Hindlimb muscle (tissue), 1 donor: ENCODE results near the gene HES7. TPM values are rescaled to one million over a fixed set of nuclear protein-coding genes. Genes with fewer than 3 reads are reported as not detected.
"Not testable (repeated sequence)": the region's sequence is repeated elsewhere in the genome, so short reads cannot be mapped to it uniquely, and the experiment has no call there.

Experiments used
- DNase-seq: peaks from one replicate; pipeline ENCODE4 v3.0.0-alpha.2; 2013
- polyA plus RNA-seq: library from polyadenylated mRNA; unstranded; fragments of 120-200 nt; gene quantifications from one replicate; pipeline ENCODE4 v1.2.1, GENCODE V29; 2013; ENCODE audit not compliant: insufficient read length

The HES7 gene
- polyA plus RNA-seq, 1 donor: 0.21 TPM

DNA sequence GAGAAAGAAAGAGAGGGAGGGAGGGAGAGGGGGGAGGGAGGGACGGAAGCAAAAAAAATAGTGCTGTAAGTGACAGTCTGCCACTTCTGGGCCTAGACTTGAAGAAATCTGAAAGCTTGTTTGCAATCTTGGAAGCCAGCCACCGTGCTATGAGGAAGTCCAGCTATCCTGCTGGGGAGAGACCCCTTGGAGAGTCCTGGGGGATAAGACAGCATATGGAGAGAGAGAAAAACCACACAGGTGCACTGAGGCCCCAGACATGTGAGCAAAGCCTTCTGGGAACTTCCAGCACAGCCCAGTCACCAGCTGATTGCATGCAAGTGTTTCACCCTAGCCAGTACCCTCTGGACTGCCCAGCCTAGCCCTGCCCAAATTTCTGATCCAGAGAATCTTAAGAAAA is 23.8 kb downstream of the HES7 start:
- no peak for DNase-seq

GRCh38 chr17:8096541-8096940 is 27.4 kb downstream of the HES7 start:
- DNase-seq: no peak

- DNase-seq: no peak
Measured at GRCh38 chr17:8095361-8095760, 28.5 kb downstream of the HES7 start.

DNA sequence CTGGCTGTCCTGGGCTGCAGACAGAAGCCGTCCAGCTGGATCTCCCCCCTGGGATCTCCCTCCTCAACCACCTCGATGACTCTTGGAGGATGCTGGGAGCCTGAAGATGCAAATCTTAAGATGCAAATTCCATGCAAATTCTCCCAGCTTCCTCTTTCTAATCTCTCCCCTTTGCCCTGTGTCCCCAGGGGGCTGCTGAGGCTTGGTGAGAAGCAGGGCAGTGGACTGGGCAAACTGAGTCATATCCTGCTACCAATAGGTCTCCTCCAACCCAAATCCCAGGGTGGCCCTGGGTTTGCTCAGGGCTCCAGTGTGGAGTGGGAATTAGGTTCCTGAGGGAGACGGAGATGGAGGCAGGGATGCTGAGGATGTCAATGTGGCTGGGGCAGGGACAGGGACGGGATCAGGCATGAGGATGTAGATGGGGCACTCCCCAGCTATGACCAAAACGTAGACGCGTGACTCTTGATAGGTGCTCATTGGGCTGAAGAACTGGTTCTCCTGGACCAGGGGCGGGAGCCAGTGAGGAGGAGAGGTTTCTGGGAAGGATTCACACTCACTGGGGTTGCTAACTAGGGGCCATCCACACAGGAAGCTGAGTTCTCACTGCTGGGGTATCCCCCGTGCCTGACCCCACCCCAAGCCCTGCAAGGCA is 32.7 kb downstream of the HES7 start:
- no peak for DNase-seq

- DNase-seq: no peak
Measured at GRCh38 chr17:8089728-8090127, 34.2 kb downstream of the HES7 start.

GRCh38 chr17:8087952-8088230 is 36.0 kb downstream of the HES7 start:
- DNase-seq: no peak

GRCh38 chr17:8087075-8087951 is 36.6 kb downstream of the HES7 start, which contains the start of gene ALOX12B:
ALOX12B (minus strand) TSS chr17:8087716; CDS start chr17:8087442, 274 bp downstream.
- DNase-seq: no peak

DNA sequence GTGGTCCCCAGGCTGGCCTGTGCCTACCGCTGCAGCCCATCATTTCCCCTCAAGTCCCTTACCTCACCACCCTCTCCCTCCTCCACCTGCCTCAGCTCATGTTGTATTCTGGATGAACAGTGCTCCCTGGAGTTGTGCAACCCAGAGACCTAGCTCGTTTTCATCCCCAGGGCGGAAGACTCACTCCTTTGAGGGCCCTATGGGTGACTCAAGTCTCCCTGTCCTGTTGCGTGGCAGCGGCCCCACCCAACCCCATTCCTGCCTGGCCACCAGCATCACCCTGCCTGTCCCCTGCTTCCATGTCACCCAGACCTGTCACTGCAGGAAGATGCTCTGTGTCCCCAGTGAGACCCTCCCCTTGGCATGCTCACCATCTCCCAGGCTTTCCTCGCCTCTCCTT is 39.7 kb downstream of the HES7 start:
- DNase-seq: no peak

DNA sequence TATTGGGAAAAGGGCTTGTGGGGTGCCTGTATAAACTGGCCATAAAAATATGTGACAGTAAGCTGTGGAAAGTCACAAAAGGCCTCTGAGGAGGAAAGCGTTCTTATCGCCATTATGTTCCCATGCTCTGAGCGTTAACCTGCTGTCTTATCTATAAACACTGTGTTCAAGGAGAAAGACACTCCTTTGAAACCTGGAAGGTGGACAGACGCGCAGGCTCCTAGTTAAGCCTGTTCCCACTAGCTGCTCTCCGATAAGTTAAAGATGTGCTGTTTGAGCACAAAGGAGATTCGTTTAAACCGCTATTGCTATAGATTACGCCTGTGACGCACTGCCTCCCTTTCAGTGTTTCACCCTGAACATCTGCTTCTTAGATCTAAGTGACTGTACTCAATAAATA is 41.6 kb downstream of the HES7 start:
- DNase-seq: no peak

DNA sequence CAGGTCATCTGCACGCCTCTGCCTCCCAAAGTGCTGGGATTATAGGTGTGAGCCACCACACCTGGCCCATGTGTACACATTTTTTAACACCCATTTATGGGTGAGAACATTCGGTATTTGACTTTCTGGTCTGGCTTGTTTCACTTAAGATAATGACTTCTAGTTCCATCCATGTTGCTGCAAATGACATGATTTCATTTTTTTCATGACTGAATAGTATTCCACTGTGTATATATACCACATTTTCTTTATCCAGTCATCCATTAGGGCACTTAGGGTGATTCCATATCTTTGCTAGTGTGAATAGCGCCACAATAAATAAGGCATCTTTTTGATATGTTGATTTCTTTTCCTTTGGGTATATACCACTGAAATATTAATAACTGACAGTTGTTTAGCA is 42.0 kb downstream of the HES7 start:
- DNase-seq: no peak

DNA sequence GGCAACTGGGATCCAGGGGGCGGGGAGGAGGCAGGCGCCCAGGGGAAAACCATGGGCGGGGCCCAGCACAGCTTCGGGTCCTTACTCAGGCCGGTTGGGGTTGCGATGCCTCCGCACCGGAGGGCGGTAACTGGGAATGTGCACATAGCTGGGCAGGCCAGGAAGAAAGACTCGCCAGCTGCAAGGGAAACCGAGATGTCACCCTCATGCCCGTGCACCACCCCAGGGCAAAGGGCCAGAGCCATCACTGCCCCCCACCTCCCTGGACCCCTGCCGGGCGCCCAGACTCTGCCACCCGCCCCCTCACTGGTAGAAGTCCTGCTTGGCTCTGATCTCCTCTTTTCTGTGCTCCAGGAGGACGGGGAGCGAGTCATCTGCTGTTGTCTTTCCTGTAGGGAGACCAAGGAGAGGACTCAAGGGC is 43.1 kb downstream of the HES7 start:
- no peak for DNase-seq

- no peak for DNase-seq
Measured at GRCh38 chr17:8080208-8080798, 43.6 kb downstream of the HES7 start.

- peak; percentile 73 for DNase-seq
Measured at GRCh38 chr17:8079291-8080207, 44.4 kb downstream of the HES7 start.

GRCh38 chr17:8077939-8078338 is 46.0 kb downstream of the HES7 start:
- not testable (repeated sequence) for DNase-seq

DNA sequence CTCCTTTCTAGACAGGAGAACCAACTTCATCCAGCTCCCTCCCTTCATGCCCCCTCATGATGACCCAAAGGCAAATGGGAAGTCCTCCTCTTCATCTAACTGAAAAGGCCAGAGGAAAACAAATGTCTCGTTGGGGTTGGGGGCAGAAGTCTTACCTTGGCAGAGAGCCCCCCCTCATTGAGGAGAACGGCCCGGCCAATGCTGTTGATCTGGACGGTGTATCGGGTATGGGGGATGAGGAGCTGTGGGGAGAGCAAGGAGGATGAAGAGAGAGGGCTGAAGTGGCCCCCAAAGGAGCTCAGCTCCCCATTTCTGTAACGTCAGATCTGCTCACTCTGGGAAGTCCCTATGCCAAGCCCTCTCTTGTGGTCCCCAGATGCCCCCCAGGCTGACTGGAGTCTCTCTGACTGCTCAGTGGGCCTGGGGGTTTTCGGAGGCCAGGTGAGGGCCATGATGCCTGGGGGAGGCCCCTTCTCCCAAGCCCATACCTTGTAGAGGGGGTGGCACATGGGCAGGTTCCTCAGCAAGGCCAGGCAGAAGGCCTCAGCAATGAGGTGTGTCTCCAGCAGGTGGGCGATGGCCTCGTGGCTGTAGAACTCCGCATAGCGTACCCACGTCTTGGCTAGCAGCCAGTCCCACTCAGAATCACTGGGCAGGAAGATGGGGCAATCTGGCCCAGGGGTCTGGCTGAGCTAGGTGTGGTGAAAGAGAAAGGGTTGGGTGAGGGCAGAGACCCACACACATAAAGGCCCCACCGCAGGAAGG is 47.2 kb downstream of the HES7 start:
- DNase-seq: no peak

DNA sequence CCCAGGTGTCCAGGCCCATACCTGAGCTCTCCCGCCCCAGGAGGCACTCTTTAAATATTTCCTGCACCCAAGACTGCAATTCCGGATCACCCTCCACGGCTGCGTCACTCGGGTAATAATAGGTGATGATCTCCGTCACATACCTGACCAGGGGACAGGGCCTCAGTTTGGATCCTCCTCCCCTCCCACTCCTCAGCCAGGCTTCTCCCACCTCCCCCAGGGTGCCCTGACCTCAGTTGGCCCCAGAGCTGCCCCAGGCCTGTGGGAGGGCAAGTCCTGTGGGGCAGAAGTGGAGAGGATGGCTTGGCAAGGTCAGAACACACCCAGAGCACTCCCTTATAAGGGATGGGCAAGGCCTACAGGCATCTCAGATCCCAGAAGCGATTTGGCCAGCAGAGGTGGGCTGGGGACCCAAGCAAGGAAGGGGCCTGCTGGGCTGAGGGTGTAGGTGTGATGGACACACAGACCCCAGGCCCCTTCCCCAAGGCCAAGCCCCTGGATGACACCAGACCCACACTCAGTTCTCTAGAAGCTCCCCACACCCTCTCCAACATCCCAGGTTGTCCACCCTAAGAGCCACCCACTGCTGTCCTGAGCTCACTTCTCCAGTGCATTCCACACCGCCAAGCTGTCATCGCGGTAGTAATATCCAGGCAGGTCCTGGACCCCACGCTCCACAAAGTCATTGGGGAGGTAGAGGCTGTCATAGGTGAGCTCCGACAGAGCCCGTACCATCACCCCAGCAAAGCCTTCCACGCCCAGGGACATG is 48.1 kb downstream of the HES7 start:
- DNase-seq: no peak

GRCh38 chr17:8075081-8075480 is 48.8 kb downstream of the HES7 start:
- no peak for DNase-seq

DNA sequence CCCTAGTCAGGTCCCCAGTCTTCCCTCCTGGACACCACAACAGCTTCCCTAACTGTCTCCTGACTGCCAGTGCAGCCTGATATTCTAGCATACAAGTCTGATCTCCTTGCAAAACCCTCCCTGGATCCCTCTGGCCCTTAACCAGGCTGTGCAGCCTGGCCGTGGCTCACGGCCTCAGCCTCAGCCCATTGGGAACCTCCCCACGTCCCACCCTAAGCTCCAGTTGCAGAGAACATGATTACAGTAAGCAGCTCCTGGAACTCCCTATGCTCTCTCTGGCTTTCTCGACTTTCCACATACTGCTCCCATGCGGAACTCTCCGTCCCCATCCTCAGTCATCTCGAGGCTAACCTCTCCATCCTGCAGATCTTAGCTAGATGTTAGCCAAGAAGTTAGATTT is 49.4 kb downstream of the HES7 start:
- DNase-seq: no peak

GRCh38 chr17:8073627-8074484 is 50.0 kb downstream of the HES7 start:
- DNase-seq: peak; percentile 36
